ENCODE results near the gene PCSK7. TPM values are rescaled to one million over a fixed set of nuclear protein-coding genes. Genes with fewer than 3 reads are reported as not detected.

PCSK7 gene
- total RNA-seq, 1 experiment from 2014 or later: 50.7 TPM

GRCh38 chr11:117187799-117188481, 43.9 kb downstream of the PCSK7 start:
- H3K27ac ChIP-seq (ENCODE audit: insufficient read length, low read depth, low read length): no peak overlapping the region
- H3K4me2 ChIP-seq (ENCODE audit: insufficient read depth, insufficient read length, low read length): no peak overlapping the region
- no peak overlapping the region for H4K8ac ChIP-seq (replicated peaks; ENCODE audit: insufficient read length, low read depth, low read length)
- no peaks in the 10 kb centered on the region for H3K27me3 ChIP-seq (ENCODE audit: insufficient read depth, low read length)
- no peak overlapping the region for H3K56ac ChIP-seq (ENCODE audit: insufficient read length, low read depth, low read length)
- no peaks in the 10 kb centered on the region for H3K79me2 ChIP-seq (ENCODE audit: insufficient read depth, low read length)
- no peaks in the 10 kb centered on the region for H3K9me3 Mint-ChIP-seq
- no peak overlapping the region for H3K27ac Mint-ChIP-seq
- TF ChIP-seq, protein P1, sequence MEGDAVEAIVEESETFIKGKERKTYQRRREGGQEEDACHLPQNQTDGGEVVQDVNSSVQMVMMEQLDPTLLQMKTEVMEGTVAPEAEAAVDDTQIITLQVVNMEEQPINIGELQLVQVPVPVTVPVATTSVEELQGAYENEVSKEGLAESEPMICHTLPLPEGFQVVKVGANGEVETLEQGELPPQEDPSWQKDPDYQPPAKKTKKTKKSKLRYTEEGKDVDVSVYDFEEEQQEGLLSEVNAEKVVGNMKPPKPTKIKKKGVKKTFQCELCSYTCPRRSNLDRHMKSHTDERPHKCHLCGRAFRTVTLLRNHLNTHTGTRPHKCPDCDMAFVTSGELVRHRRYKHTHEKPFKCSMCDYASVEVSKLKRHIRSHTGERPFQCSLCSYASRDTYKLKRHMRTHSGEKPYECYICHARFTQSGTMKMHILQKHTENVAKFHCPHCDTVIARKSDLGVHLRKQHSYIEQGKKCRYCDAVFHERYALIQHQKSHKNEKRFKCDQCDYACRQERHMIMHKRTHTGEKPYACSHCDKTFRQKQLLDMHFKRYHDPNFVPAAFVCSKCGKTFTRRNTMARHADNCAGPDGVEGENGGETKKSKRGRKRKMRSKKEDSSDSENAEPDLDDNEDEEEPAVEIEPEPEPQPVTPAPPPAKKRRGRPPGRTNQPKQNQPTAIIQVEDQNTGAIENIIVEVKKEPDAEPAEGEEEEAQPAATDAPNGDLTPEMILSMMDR (conservative IDR thresholded peaks at IDR 0.05): no peak
- no peak overlapping the region for H2AFZ ChIP-seq (ENCODE audit: low read length)
- H3K23me2 ChIP-seq (ENCODE audit: insufficient read length, low read depth, low read length, poor library complexity, severe bottlenecking): no peaks in the 10 kb centered on the region
- H3K79me1 ChIP-seq (ENCODE audit: insufficient read depth, low read depth, low read length, poor library complexity, severe bottlenecking): no peaks in the 10 kb centered on the region
- H3K9me3 ChIP-seq (ENCODE audit: control insufficient read depth, low read depth, low read length): no peaks in the 10 kb centered on the region
- no peak overlapping the region for H3K23ac ChIP-seq (ENCODE audit: insufficient read length, low read depth, low read length)
- H3K27me3 Mint-ChIP-seq (ENCODE audit: low read depth): no peaks in the 10 kb centered on the region
- no peak overlapping the region for H3K4me3 Mint-ChIP-seq
- no peak for DNase-seq
- H2BK12ac ChIP-seq (ENCODE audit: insufficient read length, low read depth, low read length): no peak overlapping the region
- no peak overlapping the region for H3K4ac ChIP-seq (ENCODE audit: low read depth, low read length)
- H3T11ph ChIP-seq (ENCODE audit: low read length): no peak overlapping the region
- H3K4me1 Mint-ChIP-seq: no peaks in the 10 kb centered on the region; a peak in 1 of 4 replicates
- H3K9ac ChIP-seq (ENCODE audit: extremely low read depth, insufficient read length, low read length): no peak overlapping the region
- H4K5ac ChIP-seq (ENCODE audit: insufficient read length, low read depth, low read length): no peak overlapping the region
- peaks cover 3 to 46% (median 29%) of the 10 kb centered on the region in 3 experiments; a peak in 6 of 7 replicates for H3K36me3 Mint-ChIP-seq (ENCODE audit: insufficient read depth in 1 of 3, low read depth in 3 of 3)
- no peaks in the 10 kb centered on the region for H3K4me1 ChIP-seq (ENCODE audit: insufficient read depth, low read length)
- no peak overlapping the region for H2BK15ac ChIP-seq (ENCODE audit: low read depth, low read length)
- H3K14ac ChIP-seq (ENCODE audit: insufficient read depth, low read length): no peak overlapping the region; the same call in 1 of the 2 replicates
- no peak overlapping the region for H2BK5ac ChIP-seq (ENCODE audit: insufficient read length, low read length)
- no CpG with 5 or more reads among the region's 16 CpGs for WGBS (ENCODE audit: extremely low coverage, insufficient read length, low lambda C conversion rate)
- no peak overlapping the region for H2BK20ac ChIP-seq (ENCODE audit: low read depth, low read length, poor library complexity, severe bottlenecking)
- H2BK120ac ChIP-seq (ENCODE audit: low read depth, low read length, poor library complexity, severe bottlenecking): no peak overlapping the region
- no peak overlapping the region for H3K18ac ChIP-seq (ENCODE audit: insufficient read length, low read depth, low read length)
- H4K20me1 ChIP-seq (ENCODE audit: control insufficient read depth, insufficient read depth, insufficient read length): no peaks in the 10 kb centered on the region
- no peak overlapping the region for H4K91ac ChIP-seq (ENCODE audit: insufficient read length, low read depth, low read length)
- H2AK5ac ChIP-seq (ENCODE audit: insufficient read length, low read length): no peak overlapping the region
